Right atrium auricular region (tissue), 2 donors: ENCODE data around the gene ZNF774. TPM values are rescaled to one million over a fixed set of nuclear protein-coding genes. Genes with fewer than 3 reads are reported as not detected.
"Not testable (repeated sequence)": the region's sequence is repeated elsewhere in the genome, so short reads cannot be mapped to it uniquely, and the experiment has no call there.

Source experiments
- DNase-seq: peaks from one replicate; pipeline ENCODE4 v3.0.0-alpha.2; 2019; ENCODE audit warnings: low spot score
- H3K27ac ChIP-seq, 2 donors: fragments of 200-600 bp; sonication (generic); 1 replicate in 1 of 2; 2 replicates in 1 of 2; pipeline ENCODE4 v1.5.1; 2016 to 2019
- H3K27me3 ChIP-seq, 2 donors: fragments of 200-600 bp; sonication (generic); one replicate each; pipeline versions ENCODE4 v1.5.1 to v1.6.0; 2017 to 2019
- H3K36me3 ChIP-seq: fragments of 200-600 bp; sonication (generic); one replicate; pipeline ENCODE4 v1.5.1; 2016
- H3K4me1 ChIP-seq, 2 donors: fragments of 200-600 bp; sonication (generic); one replicate each; pipeline versions ENCODE4 v1.5.1 to v1.6.0; 2017 to 2019
- H3K4me3 ChIP-seq, 2 donors: fragments of 200-600 bp; sonication (generic); 1 replicate in 1 of 2; 2 replicates in 1 of 2; pipeline ENCODE4 v1.5.1; 2017 to 2019; ENCODE audit warnings: mild to moderate bottlenecking in 1 of 2, moderate library complexity in 1 of 2
- H3K9me3 ChIP-seq, 2 donors: fragments of 200-600 bp; sonication (generic); one replicate each; pipeline ENCODE4 v1.5.1; 2019
- total RNA-seq, 2 donors: library from RNA; depleted of rRNA; stranded (reverse); fragments of >200 nt; gene quantifications; one replicate each; pipeline ENCODE4 v1.1.0, GENCODE V29; 2016
- TF ChIP-seq, protein P1 (sequence below), 2 donors: fragments of 200-600 bp; sonication (generic); IDR thresholded peaks; one replicate each; pipeline ENCODE4 v1.5.1; 2019; ENCODE audit warnings: antibody characterized with exemption in 2 of 2

ZNF774 gene
- 1 to 10 TPM; 3.7 to 4.3 TPM for total RNA-seq

- Histone ChIP-seq H3K27me3 (no peaks in the 10 kb centered on the region), H3K4me1 (peaks cover 0 to 11% of the 10 kb centered on the region in 2 donors), H3K4me3 (peak within 1 kb of the TSS; percentile 70 to 84), H3K27ac (peak within 1 kb of the TSS; percentile 67 to 80), H3K36me3 (no peaks in the 10 kb centered on the region), H3K9me3 (no peaks in the 10 kb centered on the region)
- DNase-seq = peak; percentile 91
- TF ChIP-seq, protein P1, sequence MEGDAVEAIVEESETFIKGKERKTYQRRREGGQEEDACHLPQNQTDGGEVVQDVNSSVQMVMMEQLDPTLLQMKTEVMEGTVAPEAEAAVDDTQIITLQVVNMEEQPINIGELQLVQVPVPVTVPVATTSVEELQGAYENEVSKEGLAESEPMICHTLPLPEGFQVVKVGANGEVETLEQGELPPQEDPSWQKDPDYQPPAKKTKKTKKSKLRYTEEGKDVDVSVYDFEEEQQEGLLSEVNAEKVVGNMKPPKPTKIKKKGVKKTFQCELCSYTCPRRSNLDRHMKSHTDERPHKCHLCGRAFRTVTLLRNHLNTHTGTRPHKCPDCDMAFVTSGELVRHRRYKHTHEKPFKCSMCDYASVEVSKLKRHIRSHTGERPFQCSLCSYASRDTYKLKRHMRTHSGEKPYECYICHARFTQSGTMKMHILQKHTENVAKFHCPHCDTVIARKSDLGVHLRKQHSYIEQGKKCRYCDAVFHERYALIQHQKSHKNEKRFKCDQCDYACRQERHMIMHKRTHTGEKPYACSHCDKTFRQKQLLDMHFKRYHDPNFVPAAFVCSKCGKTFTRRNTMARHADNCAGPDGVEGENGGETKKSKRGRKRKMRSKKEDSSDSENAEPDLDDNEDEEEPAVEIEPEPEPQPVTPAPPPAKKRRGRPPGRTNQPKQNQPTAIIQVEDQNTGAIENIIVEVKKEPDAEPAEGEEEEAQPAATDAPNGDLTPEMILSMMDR (IDR thresholded peaks at IDR 0.05) = no peak
Measured at GRCh38 chr15:90352107-90352893, at the start of gene ZNF774. TSS of gene ZNF774 (plus strand) at chr15:90352284. CDS start at chr15:90354661, 2,377 bp downstream.

DNA sequence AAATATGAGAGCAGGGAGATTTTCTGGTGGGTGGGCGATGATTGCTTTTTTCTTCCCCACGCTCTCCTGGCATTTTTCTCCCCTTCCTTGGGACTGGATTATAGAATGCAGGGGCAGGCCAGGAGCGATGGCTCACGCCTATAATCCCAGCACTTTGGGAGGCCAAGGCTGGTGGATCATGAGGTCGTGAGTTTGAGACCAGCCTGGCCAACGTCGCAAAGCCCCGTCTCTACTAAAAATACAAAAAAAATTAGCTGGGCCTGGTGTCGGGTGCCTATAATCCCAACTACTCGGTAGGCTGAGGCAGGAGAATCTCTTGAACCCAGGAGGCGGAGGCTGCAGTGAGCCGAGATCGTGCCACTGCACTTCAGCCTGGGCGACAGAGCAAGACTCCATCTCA is 46.7 kb upstream of the ZNF774 start:
- H3K4me1 ChIP-seq, H3K36me3 ChIP-seq, H3K27me3 ChIP-seq, H3K27ac ChIP-seq, H3K9me3 ChIP-seq, H3K4me3 ChIP-seq: not testable (repeated sequence)
- peak; percentile 16 for DNase-seq

DNA sequence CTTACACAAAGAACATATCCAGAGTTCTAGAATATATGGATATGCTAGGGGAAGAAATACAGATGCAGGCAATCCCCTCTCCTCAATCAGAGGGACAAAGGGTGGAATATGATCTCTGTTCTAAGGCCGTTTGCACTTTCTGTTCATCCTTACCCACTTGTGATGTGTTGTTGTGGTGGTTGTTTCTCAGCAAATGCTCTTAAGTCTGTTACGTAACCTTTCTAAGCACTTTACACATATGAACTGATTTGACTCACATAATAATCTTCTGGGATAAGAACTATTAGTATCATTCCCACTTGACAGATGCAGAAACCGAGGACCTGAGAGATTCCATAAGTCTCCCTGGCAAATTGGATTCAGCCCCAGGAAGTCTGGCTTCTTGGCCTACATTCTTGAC is 46.2 kb upstream of the ZNF774 start:
- Histone ChIP-seq H3K27me3 (no peaks in the 10 kb centered on the region), H3K4me3 (no peak overlapping the region), H3K36me3 (no peaks in the 10 kb centered on the region), H3K9me3 (no peaks in the 10 kb centered on the region), H3K4me1 (peaks cover 0 to 7% of the 10 kb centered on the region in 2 donors), H3K27ac (no peak overlapping the region)
- TF ChIP-seq, protein P1 (IDR thresholded peaks at IDR 0.05) = no peak
- DNase-seq = no peak

- no peak overlapping the region for H3K4me3 ChIP-seq
- H3K9me3 ChIP-seq = no peaks in the 10 kb centered on the region
- H3K27me3 ChIP-seq = no peaks in the 10 kb centered on the region
- no peaks in the 10 kb centered on the region for H3K36me3 ChIP-seq
- peaks cover 0 to 4% of the 10 kb centered on the region in 2 donors for H3K4me1 ChIP-seq
- peak; percentile 54 for DNase-seq
- H3K27ac ChIP-seq = no peak overlapping the region
- TF ChIP-seq, protein P1 (IDR thresholded peaks at IDR 0.05) = no peak
Measured at GRCh38 chr15:90306560-90306959, 45.5 kb upstream of the ZNF774 start.

- peak; percentile 16 for DNase-seq
- Histone ChIP-seq H3K27me3 (no peaks in the 10 kb centered on the region), H3K36me3 (no peaks in the 10 kb centered on the region), H3K9me3 (no peaks in the 10 kb centered on the region), H3K4me1 (no peaks in the 10 kb centered on the region), H3K4me3 (no peak overlapping the region), H3K27ac (no peak overlapping the region)
- TF ChIP-seq, protein P1 (IDR thresholded peaks at IDR 0.05) = no peak
Measured at GRCh38 chr15:90307661-90308060, 44.4 kb upstream of the ZNF774 start.

DNA sequence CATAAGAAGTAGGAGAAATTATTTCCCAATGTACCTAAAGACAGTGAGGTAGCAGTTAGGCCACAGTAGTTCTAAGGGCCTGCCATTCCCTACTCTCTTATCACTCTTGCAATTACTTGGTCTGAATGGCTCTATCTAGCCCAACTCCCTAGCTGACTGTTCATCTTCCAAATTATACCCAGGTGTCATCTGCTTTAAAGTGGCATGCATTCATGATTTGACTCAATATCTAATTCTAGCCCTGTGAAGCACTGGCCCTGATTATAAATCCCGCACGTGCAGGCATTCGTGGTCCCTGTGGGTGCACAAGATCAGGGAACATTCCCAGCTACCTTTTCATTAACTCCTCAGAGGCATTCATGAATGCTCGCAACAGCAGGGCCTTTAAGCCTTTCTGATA is 43.1 kb upstream of the ZNF774 start:
- Histone ChIP-seq H3K27me3 (no peaks in the 10 kb centered on the region), H3K4me3 (no peak overlapping the region), H3K9me3 (no peaks in the 10 kb centered on the region), H3K27ac (no peak overlapping the region), H3K4me1 (no peaks in the 10 kb centered on the region), H3K36me3 (no peaks in the 10 kb centered on the region)
- peak; percentile 46 for DNase-seq
- TF ChIP-seq, protein P1 (IDR thresholded peaks at IDR 0.05) = no peak
